ENCODE results near the gene MYO3B. TPM values are rescaled to one million over a fixed set of nuclear protein-coding genes. Genes with fewer than 3 reads are reported as not detected.
"Not testable (repeated sequence)": the region's sequence is repeated elsewhere in the genome, so short reads cannot be mapped to it uniquely, and the experiment has no call there.

MYO3B gene
- total RNA-seq, 1 donor from 2014 or later = not detected

GRCh38 chr2:170340693-170341068 is 162.7 kb downstream of the MYO3B start:
- H3K36me3 Mint-ChIP-seq (ENCODE audit: low read depth) = no peaks in the 10 kb centered on the region
- TF ChIP-seq CTCF (IDR thresholded peaks at IDR 0.05) = no peak
- H3K27ac Mint-ChIP-seq (ENCODE audit: unreplicated experiment) = no peak overlapping the region
- H3K4me3 Mint-ChIP-seq (ENCODE audit: unreplicated experiment) = no peak overlapping the region
- no peak for DNase-seq (ENCODE audit: low spot score)
- H3K4me1 Mint-ChIP-seq (ENCODE audit: low read depth) = no peaks in the 10 kb centered on the region
- peaks cover 17% of the 10 kb centered on the region for H3K27me3 Mint-ChIP-seq (ENCODE audit: low read depth)
- no peaks in the 10 kb centered on the region for H3K9me3 Mint-ChIP-seq (ENCODE audit: low read depth)

GRCh38 chr2:170341684-170342623 is 164.0 kb downstream of the MYO3B start:
- no peaks in the 10 kb centered on the region for H3K4me1 Mint-ChIP-seq (ENCODE audit: low read depth)
- TF ChIP-seq CTCF (IDR thresholded peaks at IDR 0.05) = no peak
- H3K36me3 Mint-ChIP-seq (ENCODE audit: low read depth) = no peaks in the 10 kb centered on the region
- no peak overlapping the region for H3K27ac Mint-ChIP-seq (ENCODE audit: unreplicated experiment)
- DNase-seq (ENCODE audit: low spot score) = no peak
- no peak overlapping the region for H3K4me3 Mint-ChIP-seq (ENCODE audit: unreplicated experiment)
- H3K27me3 Mint-ChIP-seq (ENCODE audit: low read depth) = peaks cover 12% of the 10 kb centered on the region
- H3K9me3 Mint-ChIP-seq (ENCODE audit: low read depth) = no peaks in the 10 kb centered on the region

GRCh38 chr2:170344663-170345346 is 166.9 kb downstream of the MYO3B start:
- Mint-ChIP-seq H3K36me3 (ENCODE audit: low read depth) (no peaks in the 10 kb centered on the region), H3K27ac (ENCODE audit: unreplicated experiment) (no peak overlapping the region), H3K9me3 (ENCODE audit: low read depth) (no peaks in the 10 kb centered on the region), H3K4me3 (ENCODE audit: unreplicated experiment) (no peak overlapping the region), H3K27me3 (ENCODE audit: low read depth) (peaks cover 12% of the 10 kb centered on the region), H3K4me1 (ENCODE audit: low read depth) (no peaks in the 10 kb centered on the region)
- no peak for TF ChIP-seq CTCF (IDR thresholded peaks at IDR 0.05)
- no peak for DNase-seq (ENCODE audit: low spot score)

GRCh38 chr2:170345607-170346006 is 167.7 kb downstream of the MYO3B start:
- H3K36me3 Mint-ChIP-seq (ENCODE audit: low read depth) = no peaks in the 10 kb centered on the region
- H3K9me3 Mint-ChIP-seq (ENCODE audit: low read depth) = no peaks in the 10 kb centered on the region
- no peak overlapping the region for H3K4me3 Mint-ChIP-seq (ENCODE audit: unreplicated experiment)
- DNase-seq (ENCODE audit: low spot score) = no peak
- no peaks in the 10 kb centered on the region for H3K4me1 Mint-ChIP-seq (ENCODE audit: low read depth)
- H3K27ac Mint-ChIP-seq (ENCODE audit: unreplicated experiment) = no peak overlapping the region
- no peak for TF ChIP-seq CTCF (IDR thresholded peaks at IDR 0.05)
- peaks cover 5% of the 10 kb centered on the region for H3K27me3 Mint-ChIP-seq (ENCODE audit: low read depth)

- DNase-seq (ENCODE audit: low spot score); H3K36me3 Mint-ChIP-seq (ENCODE audit: low read depth); H3K4me3 Mint-ChIP-seq (ENCODE audit: unreplicated experiment); H3K4me1 Mint-ChIP-seq (ENCODE audit: low read depth); H3K27ac Mint-ChIP-seq (ENCODE audit: unreplicated experiment); H3K9me3 Mint-ChIP-seq (ENCODE audit: low read depth): not testable (repeated sequence)
- H3K27me3 Mint-ChIP-seq (ENCODE audit: low read depth) = peaks cover 21% of the 10 kb centered on the region
Measured at GRCh38 chr2:170349269-170349668, 171.3 kb downstream of the MYO3B start.

All from chondrocyte (in vitro differentiated cells).